GM13977 (cell line): ENCODE results near the gene ACKR1.

Experiments
- DNase-seq: peaks from one replicate; pipeline ENCODE4 v3.0.0; 2012; ENCODE audit warnings: low spot score
- CTCF ChIP-seq: IDR thresholded peaks from 2 replicates; pipeline ENCODE4 v1.5.1; 2012; ENCODE audit warnings: mild to moderate bottlenecking, control low read depth; ENCODE audit not compliant: insufficient read depth; ENCODE audit errors: extremely low read depth, missing control alignments
- in situ Hi-C: fragments of 300-500 bp; cut with MboI; formaldehyde crosslinking; loops from one replicate; pipeline ENCODE4 v1.12.0; 2022; ENCODE audit warnings: low sequenced_read_pairs, low pct_unique_long_range_greater_than_20kb, mixed read lengths, inconsistent platforms; ENCODE audit not compliant: unreplicated experiment

The ACKR1 gene

GRCh38 chr1:159200769-159201168, 3.9 kb upstream of the ACKR1 start:
- no peak for TF ChIP-seq CTCF
- DNase-seq = no peak
- in situ Hi-C loops = no loop called here

DNA sequence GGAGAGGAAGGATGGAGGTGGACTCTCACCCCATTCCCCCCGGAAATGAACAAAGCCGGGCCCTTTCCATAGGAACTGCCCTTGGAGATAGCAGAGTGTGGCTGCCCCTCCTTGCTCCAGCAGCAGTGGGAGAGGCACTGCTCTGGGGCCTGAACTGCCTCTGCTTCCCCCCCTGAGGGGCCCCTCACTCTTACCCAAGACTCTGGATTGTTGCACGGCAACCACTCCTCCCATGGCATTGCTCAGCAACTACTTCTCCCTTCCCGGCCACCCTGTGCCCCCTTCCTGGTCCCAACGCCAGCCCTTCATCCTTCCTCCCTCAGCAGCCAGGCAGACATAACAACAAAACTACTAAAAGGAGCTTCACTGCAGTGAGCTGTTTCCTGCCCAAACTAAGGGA, 3.0 kb upstream of the ACKR1 start:
- DNase-seq = no peak
- no peak for TF ChIP-seq CTCF
- in situ Hi-C loops = no loop called here

DNA sequence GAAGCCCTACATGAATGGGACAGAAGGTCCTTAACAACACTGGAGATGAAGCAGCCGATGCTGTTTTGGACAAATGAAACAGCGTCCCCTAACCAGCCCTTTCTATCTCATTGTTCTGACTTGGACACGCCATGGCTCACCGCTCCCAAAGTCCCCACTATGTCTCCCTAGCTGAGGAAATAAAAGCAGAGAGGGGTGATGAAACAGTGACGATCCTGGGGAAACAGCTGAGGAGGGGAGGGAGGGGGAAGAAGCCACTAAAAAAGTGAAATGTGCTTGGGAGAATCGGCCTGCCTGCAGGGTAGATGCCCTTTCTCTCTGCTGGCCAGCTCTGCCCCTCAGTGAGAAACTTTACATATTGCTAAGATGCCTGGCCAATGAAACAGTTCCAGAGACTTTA, 1.1 kb upstream of the ACKR1 start:
- TF ChIP-seq CTCF = no peak
- in situ Hi-C loops = no loop called here
- DNase-seq = no peak

DNA sequence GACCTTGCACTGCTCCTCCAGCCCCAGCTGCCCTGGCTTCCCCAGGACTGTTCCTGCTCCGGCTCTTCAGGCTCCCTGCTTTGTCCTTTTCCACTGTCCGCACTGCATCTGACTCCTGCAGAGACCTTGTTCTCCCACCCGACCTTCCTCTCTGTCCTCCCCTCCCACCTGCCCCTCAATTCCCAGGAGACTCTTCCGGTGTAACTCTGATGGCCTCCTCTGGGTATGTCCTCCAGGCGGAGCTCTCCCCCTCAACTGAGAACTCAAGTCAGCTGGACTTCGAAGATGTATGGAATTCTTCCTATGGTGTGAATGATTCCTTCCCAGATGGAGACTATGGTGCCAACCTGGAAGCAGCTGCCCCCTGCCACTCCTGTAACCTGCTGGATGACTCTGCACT, 550 bp downstream of the ACKR1 start:
- in situ Hi-C loops = no loop called here
- TF ChIP-seq CTCF = no peak
- DNase-seq = no peak

DNA sequence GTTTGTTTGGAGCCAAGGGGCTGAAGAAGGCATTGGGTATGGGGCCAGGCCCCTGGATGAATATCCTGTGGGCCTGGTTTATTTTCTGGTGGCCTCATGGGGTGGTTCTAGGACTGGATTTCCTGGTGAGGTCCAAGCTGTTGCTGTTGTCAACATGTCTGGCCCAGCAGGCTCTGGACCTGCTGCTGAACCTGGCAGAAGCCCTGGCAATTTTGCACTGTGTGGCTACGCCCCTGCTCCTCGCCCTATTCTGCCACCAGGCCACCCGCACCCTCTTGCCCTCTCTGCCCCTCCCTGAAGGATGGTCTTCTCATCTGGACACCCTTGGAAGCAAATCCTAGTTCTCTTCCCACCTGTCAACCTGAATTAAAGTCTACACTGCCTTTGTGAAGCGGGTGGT, 1.4 kb downstream of the ACKR1 start:
- DNase-seq = no peak
- in situ Hi-C loops = no loop called here
- TF ChIP-seq CTCF = no peak

DNA sequence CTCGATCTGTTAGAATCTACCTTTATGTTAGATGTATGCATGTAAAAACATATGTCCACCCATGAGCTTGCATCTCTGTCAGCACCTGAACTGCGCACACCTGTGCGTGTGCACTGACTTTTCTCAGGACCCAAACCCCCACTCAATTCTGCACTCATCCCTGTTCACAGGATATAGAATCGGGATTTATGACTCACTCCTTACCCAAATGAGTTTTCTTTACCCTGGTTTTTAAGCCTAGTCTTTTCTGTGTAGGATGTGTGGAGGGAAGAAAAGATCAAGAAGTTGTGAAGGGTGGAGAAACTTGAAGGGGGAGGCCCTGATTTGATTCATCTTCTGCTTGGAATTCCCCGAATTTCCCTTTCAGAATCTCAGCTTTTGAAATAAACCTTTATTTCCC, 2.4 kb downstream of the ACKR1 start:
- DNase-seq = no peak
- no peak for TF ChIP-seq CTCF
- in situ Hi-C loops = no loop called here

DNA sequence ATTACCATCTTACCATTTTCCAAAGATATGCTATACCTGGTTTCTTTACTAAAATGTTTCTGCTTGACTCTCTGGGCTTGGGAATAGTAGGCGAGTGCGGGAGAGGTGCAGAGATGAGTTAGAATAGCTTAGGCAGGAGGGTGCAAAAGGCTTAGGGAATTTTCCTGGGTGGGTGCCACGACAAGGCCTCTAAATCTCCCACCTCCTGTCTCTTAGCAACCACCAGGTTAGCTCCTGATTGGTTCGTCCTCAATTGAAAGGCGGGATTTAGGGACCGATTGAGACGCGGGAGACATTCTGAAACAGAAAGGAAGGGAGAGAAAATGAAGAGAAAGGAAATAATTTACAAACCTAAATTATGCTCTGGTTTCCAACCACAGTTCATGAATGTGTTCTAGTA, 3.1 kb downstream of the ACKR1 start:
- no peak for TF ChIP-seq CTCF
- DNase-seq = no peak
- in situ Hi-C loops = no loop called here
